ENCODE data around the gene SSBP1. TPM values are rescaled to one million over a fixed set of nuclear protein-coding genes. Genes with fewer than 3 reads are reported as not detected.

The SSBP1 gene
- total and polyA plus RNA-seq, 2 of the 8 experiments (the other 6 are each of a cell fraction or from before 2014, with no cell fraction given), result 136 to 254 TPM

DNA sequence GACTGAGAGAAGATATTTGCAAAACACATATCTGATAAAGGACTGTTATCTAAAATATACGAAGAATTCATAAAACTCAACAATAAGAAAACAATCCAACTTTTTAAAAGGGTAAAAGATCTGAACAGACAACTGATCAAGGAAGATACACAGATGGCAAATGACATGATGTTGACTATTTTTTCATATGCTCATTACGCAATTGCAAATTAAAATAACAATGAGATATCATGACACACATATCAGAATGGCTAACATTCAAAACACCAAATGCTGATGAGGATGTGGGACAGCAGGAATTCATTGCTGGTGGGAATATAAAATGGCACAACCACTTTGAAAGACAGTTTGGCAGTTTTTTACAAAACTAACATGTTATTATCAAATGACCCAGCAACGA lies 45.1 kb upstream of the SSBP1 start:
- Histone ChIP-seq H2AFZ (ENCODE audit: low read length) (no peak overlapping the region), H3K4me1 (replicated peaks in 1 of 4; ENCODE audit: control insufficient read depth in 3 of 4, insufficient read depth in 4 of 4, low read length in 3 of 4) (peaks cover 0 to 21% (median 10%) of the 10 kb centered on the region in 4 experiments; a peak in 5 of 7 replicates), H3K4me2 (ENCODE audit: insufficient read depth in 1 of 2, low read depth in 2 of 2, low read length in 2 of 2) (no peak overlapping the region), H2AK5ac (ENCODE audit: low read depth, low read length) (no peak overlapping the region), H2BK15ac (ENCODE audit: low read length) (no peak overlapping the region), H4K5ac (ENCODE audit: insufficient read length, low read depth, low read length) (no peak overlapping the region), H3K18ac (ENCODE audit: extremely low read depth, low read length) (no peak overlapping the region), H3K23ac (ENCODE audit: insufficient read length) (no peak overlapping the region), H3K27ac (ENCODE audit: low read depth, low read length) (no peak overlapping the region), H3K9ac (replicated peaks in 1 of 4; ENCODE audit: extremely low read depth in 1 of 4, low read depth in 3 of 4, low read length in 3 of 4) (no peak overlapping the region), H3K27me3 (replicated peaks in 1 of 4; ENCODE audit: control insufficient read depth in 3 of 4, extremely low read depth in 1 of 4, insufficient read depth in 3 of 4, low read length in 3 of 4) (no peaks in the 10 kb centered on the region), H2BK12ac (ENCODE audit: low read depth, low read length) (no peak overlapping the region), H4K8ac (ENCODE audit: extremely low read depth, insufficient read depth, low read length) (no peak overlapping the region), H3K56ac (replicated peaks; ENCODE audit: insufficient read length, low read depth, low read length) (no peak overlapping the region), H3K9me3 (ENCODE audit: insufficient read depth in 2 of 2, low read depth in 1 of 2, low read length in 1 of 2) (no peaks in the 10 kb centered on the region), H3K4ac (replicated peaks; ENCODE audit: insufficient read length, low read depth, low read length) (no peak overlapping the region), H3K79me2 (ENCODE audit: control insufficient read depth in 1 of 2, insufficient read depth in 2 of 2, low read length in 2 of 2) (peaks cover 0 to 70% of the 10 kb centered on the region in 2 experiments; a peak in 2 of 4 replicates), H2BK120ac (replicated peaks; ENCODE audit: low read depth, low read length) (no peak overlapping the region), H3K79me1 (ENCODE audit: low read depth, low read length) (peaks cover 2% of the 10 kb centered on the region; the same call in 1 of the 2 replicates), H3K36me3 (ENCODE audit: control insufficient read depth in 2 of 4, insufficient read depth in 4 of 4, low read length in 3 of 4) (no peaks in the 10 kb centered on the region; a peak in 1 of 8 replicates), H2BK5ac (ENCODE audit: low read depth, low read length) (no peak overlapping the region), H2BK20ac (ENCODE audit: low read length) (no peak overlapping the region), H3K23me2 (ENCODE audit: low read depth, low read length) (no peaks in the 10 kb centered on the region), H4K20me1 (replicated peaks in 1 of 2; ENCODE audit: control insufficient read depth in 1 of 2, insufficient read depth in 2 of 2, low read length in 2 of 2) (peaks cover 0 to 8% of the 10 kb centered on the region in 2 experiments), H3K14ac (ENCODE audit: insufficient read length) (no peak overlapping the region), H3K4me3 (ENCODE audit: extremely low read depth in 1 of 4, insufficient read depth in 2 of 4, low read depth in 3 of 4, low read length in 4 of 4) (no peak overlapping the region), H4K91ac (replicated peaks; ENCODE audit: insufficient read length, low read length) (no peak overlapping the region)
- FAIRE-seq, result no peak
- peak; percentile 44; the same call in 1 of the 2 replicates for TF ChIP-seq CEBPB (IDR thresholded peaks at IDR 0.05; ENCODE audit: low read depth, low read length)
- TF ChIP-seq PHF8 (conservative IDR thresholded peaks at IDR 0.05; ENCODE audit: low read depth, low read length), result no peak
- ChIA-PET POLR2A (ENCODE audit: partially characterized antibody) (no interaction called here), CTCF (ENCODE audit: partially characterized antibody) (interaction anchor here (0.9 to 1.4 kb wide), 2 partner anchors 39 to 44 kb away, joined by 3 to 4 read pairs; no protein-coding TSS in a partner anchor)
- WGBS, 2 experiments (ENCODE audit: extremely low coverage in 1 of 2, insufficient coverage in 1 of 2, insufficient read length in 1 of 2, insufficient replicate concordance in 2 of 2, low coverage in 1 of 2, low lambda C conversion rate in 2 of 2, missing lambda C conversion rate in 1 of 2), result 85% methylated on average over 3 of the region's 3 CpGs; no CpG with 5 or more reads in 1 of the 2 experiments
- no peak for DNase-seq (ENCODE audit: low read depth in 1 of 2, low spot score in 2 of 2)
